GM12873 (cell line): ENCODE results near the gene PPM1L.

Experiments
- TF ChIP-seq, protein P1 (sequence below): IDR thresholded peaks from 2 replicates; pipeline ENCODE4 v1.5.1; 2012; ENCODE audit warnings: low read depth, mild to moderate bottlenecking, moderate library complexity, low read length, control low read depth; ENCODE audit not compliant: insufficient read depth; ENCODE audit errors: missing control alignments

The PPM1L gene

DNA sequence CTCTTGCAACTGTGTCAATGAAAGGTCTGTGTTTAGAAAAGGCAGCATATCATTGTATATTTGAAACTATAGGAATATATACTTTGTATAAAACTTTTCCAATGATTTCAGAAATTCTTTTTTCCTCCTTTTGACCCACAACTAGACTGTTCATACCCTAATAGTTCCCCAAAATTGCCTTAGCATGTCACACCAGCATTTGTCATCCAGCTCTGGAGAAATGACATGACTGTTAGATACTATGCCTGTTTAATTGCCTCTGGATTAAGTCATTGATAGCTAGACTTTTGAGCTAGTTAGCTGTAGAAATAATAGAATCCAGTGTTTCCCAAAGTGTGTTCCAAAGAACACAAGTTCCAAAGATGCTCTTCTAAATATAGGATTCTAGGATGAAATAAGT, 316.7 kb downstream of the PPM1L start:
- TF ChIP-seq, protein P1, sequence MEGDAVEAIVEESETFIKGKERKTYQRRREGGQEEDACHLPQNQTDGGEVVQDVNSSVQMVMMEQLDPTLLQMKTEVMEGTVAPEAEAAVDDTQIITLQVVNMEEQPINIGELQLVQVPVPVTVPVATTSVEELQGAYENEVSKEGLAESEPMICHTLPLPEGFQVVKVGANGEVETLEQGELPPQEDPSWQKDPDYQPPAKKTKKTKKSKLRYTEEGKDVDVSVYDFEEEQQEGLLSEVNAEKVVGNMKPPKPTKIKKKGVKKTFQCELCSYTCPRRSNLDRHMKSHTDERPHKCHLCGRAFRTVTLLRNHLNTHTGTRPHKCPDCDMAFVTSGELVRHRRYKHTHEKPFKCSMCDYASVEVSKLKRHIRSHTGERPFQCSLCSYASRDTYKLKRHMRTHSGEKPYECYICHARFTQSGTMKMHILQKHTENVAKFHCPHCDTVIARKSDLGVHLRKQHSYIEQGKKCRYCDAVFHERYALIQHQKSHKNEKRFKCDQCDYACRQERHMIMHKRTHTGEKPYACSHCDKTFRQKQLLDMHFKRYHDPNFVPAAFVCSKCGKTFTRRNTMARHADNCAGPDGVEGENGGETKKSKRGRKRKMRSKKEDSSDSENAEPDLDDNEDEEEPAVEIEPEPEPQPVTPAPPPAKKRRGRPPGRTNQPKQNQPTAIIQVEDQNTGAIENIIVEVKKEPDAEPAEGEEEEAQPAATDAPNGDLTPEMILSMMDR: no peak

DNA sequence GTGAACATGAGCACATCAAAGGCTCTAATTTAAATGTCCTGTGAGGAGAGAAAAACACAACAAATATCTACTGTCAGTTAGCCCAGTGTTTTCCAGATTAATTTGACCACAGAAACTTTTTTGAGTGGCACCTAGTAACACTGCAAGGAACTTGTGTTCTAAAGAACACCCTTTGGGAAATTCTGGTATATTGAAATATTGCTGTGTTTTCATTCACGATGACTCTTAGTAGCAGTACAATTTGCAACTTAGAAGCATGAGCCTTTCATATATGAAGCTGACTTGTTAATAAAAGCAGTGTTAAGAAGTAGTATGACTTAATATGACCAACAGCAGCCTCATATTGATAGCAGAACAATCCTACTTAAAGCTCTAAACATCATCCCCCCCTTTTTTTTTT, 317.1 kb downstream of the PPM1L start:
- TF ChIP-seq, protein P1: no peak

DNA sequence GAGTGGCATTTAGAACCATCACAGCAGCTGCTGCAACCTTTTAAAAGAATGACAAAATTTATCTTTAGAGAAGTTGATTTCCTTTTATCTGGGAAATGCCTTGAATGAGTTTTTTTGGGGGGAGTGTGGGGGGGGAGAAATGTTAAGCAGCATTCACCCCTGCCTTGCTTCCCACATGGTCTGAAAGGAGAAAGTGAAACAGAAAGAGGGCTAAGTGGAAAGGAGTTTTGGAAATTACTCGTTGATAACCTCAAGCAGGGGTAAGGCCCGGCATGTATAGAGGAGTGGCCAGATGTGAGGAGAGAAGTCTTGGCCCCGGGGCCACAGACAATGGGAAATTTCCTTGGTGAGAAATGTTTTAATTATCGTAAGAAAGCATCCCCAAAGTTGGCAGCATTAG, 325.6 kb downstream of the PPM1L start:
- TF ChIP-seq, protein P1: no peak

GRCh38 chr3:161082063-161082462, 326.0 kb downstream of the PPM1L start:
- TF ChIP-seq, protein P1: no peak

- TF ChIP-seq, protein P1: no peak
Observed at GRCh38 chr3:161083131-161083530, 327.1 kb downstream of the PPM1L start.

DNA sequence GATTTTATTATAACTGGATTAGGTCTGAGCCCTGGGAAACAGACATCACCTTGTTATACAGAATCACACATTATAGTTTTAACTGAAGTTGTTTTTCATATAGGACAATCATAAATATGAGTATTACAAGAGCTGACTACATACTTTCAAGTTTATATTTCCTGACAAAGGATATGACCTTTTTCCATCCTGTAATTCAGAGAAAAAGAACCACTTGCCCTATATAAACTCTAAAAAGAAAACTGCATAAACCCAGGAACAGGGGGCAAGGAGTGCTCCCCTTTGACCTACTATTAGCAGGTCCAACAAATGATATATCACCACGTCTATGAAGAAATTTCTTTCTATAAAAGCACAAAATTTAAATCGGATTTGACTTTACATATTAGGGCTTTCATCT, 328.2 kb downstream of the PPM1L start:
- TF ChIP-seq, protein P1: no peak

DNA sequence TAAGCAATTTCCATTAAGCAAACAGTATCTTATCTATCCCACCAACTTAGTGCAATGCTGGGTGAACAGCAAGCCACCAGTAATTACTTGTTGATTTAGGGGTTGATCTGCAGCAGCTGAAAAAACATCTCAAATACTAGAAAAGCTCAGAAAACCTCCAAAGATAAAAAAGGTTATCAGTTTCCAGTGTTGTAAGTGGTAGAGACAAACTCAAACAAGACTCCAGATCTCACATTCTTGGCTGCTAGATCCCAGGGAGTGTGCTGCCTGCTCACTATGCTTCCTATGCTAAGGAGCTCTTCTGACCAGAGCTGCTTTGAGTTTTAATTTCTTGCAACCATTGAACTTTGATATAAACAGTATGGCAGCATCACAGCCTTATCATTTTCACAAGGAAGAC, 337.9 kb downstream of the PPM1L start:
- TF ChIP-seq, protein P1: no peak
